ENCODE data around the gene FYB2.
"Not testable (repeated sequence)": the region's sequence is repeated elsewhere in the genome, so short reads cannot be mapped to it uniquely, and the experiment has no call there.

Gene FYB2

GRCh38 chr1:56797065-56797685 is 22.0 kb downstream of the FYB2 start:
- H3K4me3 ChIP-seq (ENCODE audit: low read length) = no peak overlapping the region
- no peaks in the 10 kb centered on the region for H3K27me3 ChIP-seq (ENCODE audit: control insufficient read depth, insufficient read depth, low read length)
- no peaks in the 10 kb centered on the region for H3K36me3 ChIP-seq (ENCODE audit: control insufficient read depth, insufficient read depth, low read length)
- WGBS (ENCODE audit: insufficient coverage, insufficient read length) = no CpG with 5 or more reads among the region's 5 CpGs
- DNase-seq (ENCODE audit: low read depth, low spot score) = no peak
- no peaks in the 10 kb centered on the region for H3K9me3 ChIP-seq (ENCODE audit: control insufficient read depth, insufficient read depth, low read length)
- H3K27ac ChIP-seq (ENCODE audit: low read length) = no peak overlapping the region
- peaks cover 2% of the 10 kb centered on the region; the same call in 1 of the 2 replicates for H3K4me1 ChIP-seq (ENCODE audit: control insufficient read depth, insufficient read depth, low read length)

- Histone ChIP-seq H3K27me3 (ENCODE audit: control insufficient read depth, insufficient read depth, low read length) (no peaks in the 10 kb centered on the region), H3K4me3 (ENCODE audit: low read length) (no peak overlapping the region), H3K36me3 (ENCODE audit: control insufficient read depth, insufficient read depth, low read length) (no peaks in the 10 kb centered on the region), H3K27ac (ENCODE audit: low read length) (no peak overlapping the region), H3K4me1 (ENCODE audit: control insufficient read depth, insufficient read depth, low read length) (peaks cover 2% of the 10 kb centered on the region; the same call in 1 of the 2 replicates), H3K9me3 (ENCODE audit: control insufficient read depth, insufficient read depth, low read length) (no peaks in the 10 kb centered on the region)
- WGBS (ENCODE audit: insufficient coverage, insufficient read length) = no CpG with 5 or more reads among the region's 4 CpGs
- no peak for DNase-seq (ENCODE audit: low read depth, low spot score)
These were observed 23.3 kb downstream of the FYB2 start for GRCh38 chr1:56795870-56796269.

- H3K4me1 ChIP-seq (ENCODE audit: control insufficient read depth, insufficient read depth, low read length) = no peaks in the 10 kb centered on the region
- no peaks in the 10 kb centered on the region for H3K9me3 ChIP-seq (ENCODE audit: control insufficient read depth, insufficient read depth, low read length)
- no peaks in the 10 kb centered on the region for H3K27me3 ChIP-seq (ENCODE audit: control insufficient read depth, insufficient read depth, low read length)
- DNase-seq (ENCODE audit: low read depth, low spot score) = no peak
- no peak overlapping the region for H3K27ac ChIP-seq (ENCODE audit: low read length)
- no peak overlapping the region for H3K4me3 ChIP-seq (ENCODE audit: low read length)
- WGBS (ENCODE audit: insufficient coverage, insufficient read length) = no CpG with 5 or more reads among the region's 3 CpGs
- H3K36me3 ChIP-seq (ENCODE audit: control insufficient read depth, insufficient read depth, low read length) = no peaks in the 10 kb centered on the region
These were observed 29.2 kb downstream of the FYB2 start for GRCh38 chr1:56790036-56790435.

- no peak for DNase-seq (ENCODE audit: low read depth, low spot score)
- no peak overlapping the region for H3K4me3 ChIP-seq (ENCODE audit: low read length)
- H3K4me1 ChIP-seq (ENCODE audit: control insufficient read depth, insufficient read depth, low read length) = no peaks in the 10 kb centered on the region
- H3K36me3 ChIP-seq (ENCODE audit: control insufficient read depth, insufficient read depth, low read length) = no peaks in the 10 kb centered on the region
- no CpG with 5 or more reads among the region's 6 CpGs for WGBS (ENCODE audit: insufficient coverage, insufficient read length)
- H3K27ac ChIP-seq (ENCODE audit: low read length) = no peak overlapping the region
- H3K9me3 ChIP-seq (ENCODE audit: control insufficient read depth, insufficient read depth, low read length) = no peaks in the 10 kb centered on the region
- no peaks in the 10 kb centered on the region for H3K27me3 ChIP-seq (ENCODE audit: control insufficient read depth, insufficient read depth, low read length)
These were observed 30.6 kb downstream of the FYB2 start for GRCh38 chr1:56788588-56788987.

GRCh38 chr1:56788102-56788501 is 31.1 kb downstream of the FYB2 start:
- Histone ChIP-seq H3K36me3 (ENCODE audit: control insufficient read depth, insufficient read depth, low read length) (no peaks in the 10 kb centered on the region), H3K27me3 (ENCODE audit: control insufficient read depth, insufficient read depth, low read length) (no peaks in the 10 kb centered on the region), H3K4me3 (ENCODE audit: low read length) (no peak overlapping the region), H3K9me3 (ENCODE audit: control insufficient read depth, insufficient read depth, low read length) (no peaks in the 10 kb centered on the region), H3K27ac (ENCODE audit: low read length) (no peak overlapping the region), H3K4me1 (ENCODE audit: control insufficient read depth, insufficient read depth, low read length) (no peaks in the 10 kb centered on the region)
- no peak for DNase-seq (ENCODE audit: low read depth, low spot score)

GRCh38 chr1:56787330-56787729 is 31.9 kb downstream of the FYB2 start:
- H3K4me1 ChIP-seq (ENCODE audit: control insufficient read depth, insufficient read depth, low read length) = no peaks in the 10 kb centered on the region
- no peaks in the 10 kb centered on the region for H3K27me3 ChIP-seq (ENCODE audit: control insufficient read depth, insufficient read depth, low read length)
- no peak overlapping the region for H3K27ac ChIP-seq (ENCODE audit: low read length)
- H3K9me3 ChIP-seq (ENCODE audit: control insufficient read depth, insufficient read depth, low read length) = no peaks in the 10 kb centered on the region
- no peak for DNase-seq (ENCODE audit: low read depth, low spot score)
- H3K36me3 ChIP-seq (ENCODE audit: control insufficient read depth, insufficient read depth, low read length) = no peaks in the 10 kb centered on the region
- no peak overlapping the region for H3K4me3 ChIP-seq (ENCODE audit: low read length)
- no CpG with 5 or more reads among the region's 1 CpG for WGBS (ENCODE audit: insufficient coverage, insufficient read length)

GRCh38 chr1:56782773-56783172 is 36.4 kb downstream of the FYB2 start:
- no peak for DNase-seq (ENCODE audit: low read depth, low spot score)
- H3K9me3 ChIP-seq (ENCODE audit: control insufficient read depth, insufficient read depth, low read length) = no peaks in the 10 kb centered on the region
- H3K4me3 ChIP-seq (ENCODE audit: low read length) = no peak overlapping the region
- no peak overlapping the region for H3K27ac ChIP-seq (ENCODE audit: low read length)
- no peaks in the 10 kb centered on the region for H3K36me3 ChIP-seq (ENCODE audit: control insufficient read depth, insufficient read depth, low read length)
- H3K4me1 ChIP-seq (ENCODE audit: control insufficient read depth, insufficient read depth, low read length) = no peaks in the 10 kb centered on the region
- no peaks in the 10 kb centered on the region for H3K27me3 ChIP-seq (ENCODE audit: control insufficient read depth, insufficient read depth, low read length)

GRCh38 chr1:56780826-56781225 is 38.4 kb downstream of the FYB2 start:
- no peak for DNase-seq (ENCODE audit: low read depth, low spot score)
- H3K4me1 ChIP-seq (ENCODE audit: control insufficient read depth, insufficient read depth, low read length) = no peaks in the 10 kb centered on the region
- WGBS (ENCODE audit: insufficient coverage, insufficient read length) = no CpG with 5 or more reads among the region's 3 CpGs
- no peaks in the 10 kb centered on the region for H3K36me3 ChIP-seq (ENCODE audit: control insufficient read depth, insufficient read depth, low read length)
- no peaks in the 10 kb centered on the region for H3K9me3 ChIP-seq (ENCODE audit: control insufficient read depth, insufficient read depth, low read length)
- H3K27ac ChIP-seq (ENCODE audit: low read length) = no peak overlapping the region
- no peak overlapping the region for H3K4me3 ChIP-seq (ENCODE audit: low read length)
- H3K27me3 ChIP-seq (ENCODE audit: control insufficient read depth, insufficient read depth, low read length) = no peaks in the 10 kb centered on the region

GRCh38 chr1:56780128-56780750 is 39.0 kb downstream of the FYB2 start:
- H3K4me1 ChIP-seq (ENCODE audit: control insufficient read depth, insufficient read depth, low read length) = no peaks in the 10 kb centered on the region
- DNase-seq (ENCODE audit: low read depth, low spot score) = no peak
- WGBS (ENCODE audit: insufficient coverage, insufficient read length) = no CpG with 5 or more reads among the region's 3 CpGs
- H3K9me3 ChIP-seq (ENCODE audit: control insufficient read depth, insufficient read depth, low read length) = no peaks in the 10 kb centered on the region
- no peak overlapping the region for H3K4me3 ChIP-seq (ENCODE audit: low read length)
- no peak overlapping the region for H3K27ac ChIP-seq (ENCODE audit: low read length)
- H3K36me3 ChIP-seq (ENCODE audit: control insufficient read depth, insufficient read depth, low read length) = no peaks in the 10 kb centered on the region
- no peaks in the 10 kb centered on the region for H3K27me3 ChIP-seq (ENCODE audit: control insufficient read depth, insufficient read depth, low read length)

- no CpG with 5 or more reads among the region's 1 CpG for WGBS (ENCODE audit: insufficient coverage, insufficient read length)
- no peaks in the 10 kb centered on the region for H3K36me3 ChIP-seq (ENCODE audit: control insufficient read depth, insufficient read depth, low read length)
These were observed 41.2 kb downstream of the FYB2 start for GRCh38 chr1:56777972-56778371.

GRCh38 chr1:56774732-56775131 is 44.5 kb downstream of the FYB2 start:
- H3K9me3 ChIP-seq (ENCODE audit: control insufficient read depth, insufficient read depth, low read length); DNase-seq (ENCODE audit: low read depth, low spot score); H3K27ac ChIP-seq (ENCODE audit: low read length); H3K4me3 ChIP-seq (ENCODE audit: low read length); H3K4me1 ChIP-seq (ENCODE audit: control insufficient read depth, insufficient read depth, low read length); H3K36me3 ChIP-seq (ENCODE audit: control insufficient read depth, insufficient read depth, low read length); H3K27me3 ChIP-seq (ENCODE audit: control insufficient read depth, insufficient read depth, low read length): not testable (repeated sequence)

More at GRCh38 chr1:56777972-56778371, 41.2 kb downstream of the FYB2 start:
- DNase-seq (ENCODE audit: low read depth, low spot score) = no peak
- H3K4me3 ChIP-seq (ENCODE audit: low read length) = no peak overlapping the region
- no peak overlapping the region for H3K27ac ChIP-seq (ENCODE audit: low read length)
- no peaks in the 10 kb centered on the region for H3K27me3 ChIP-seq (ENCODE audit: control insufficient read depth, insufficient read depth, low read length)
- H3K9me3 ChIP-seq (ENCODE audit: control insufficient read depth, insufficient read depth, low read length) = no peaks in the 10 kb centered on the region
- H3K4me1 ChIP-seq (ENCODE audit: control insufficient read depth, insufficient read depth, low read length) = no peaks in the 10 kb centered on the region
